Right cardiac atrium (tissue), 5 donors: ENCODE results near the gene NFYB. TPM values are rescaled to one million over a fixed set of nuclear protein-coding genes. Genes with fewer than 3 reads are reported as not detected.
A peak's percentile ranks its signal among the peaks of the same experiment; 100 is the strongest.

Experiments used
- ATAC-seq, 2 donors: fragments of 200-7000 bp; cut with Tn5 transposase; one replicate each; pipeline versions ENCODE4 v1.8.0 to v1.9.1; 2020; ENCODE audit warnings: moderate library complexity in 2 of 2, mild to moderate bottlenecking in 1 of 2
- DNase-seq, 3 donors: peaks; one replicate each; pipeline ENCODE4 v3.0.0-alpha.2; 2020
- H3K27ac ChIP-seq: one replicate; pipeline ENCODE4 v1.5.1; 2013; ENCODE audit warnings: mild to moderate bottlenecking, low read length, control low read depth, moderate library complexity
- H3K27me3 ChIP-seq: one replicate; pipeline ENCODE4 v1.6.1; 2013; ENCODE audit not compliant: control insufficient read depth, insufficient read depth
- H3K4me1 ChIP-seq: one replicate; pipeline ENCODE4 v1.6.1; 2013; ENCODE audit warnings: low read length; ENCODE audit not compliant: control insufficient read depth, insufficient read depth
- H3K4me3 ChIP-seq: one replicate; pipeline ENCODE4 v1.5.1; 2013; ENCODE audit warnings: low read length, control low read depth
- H3K9me3 ChIP-seq: one replicate; pipeline ENCODE4 v1.6.1; 2013; ENCODE audit warnings: low read length; ENCODE audit not compliant: control insufficient read depth
- WGBS: extraction: QIAGEN DNeasy Blood & Tissue Kit; methylation state at CpG from one replicate; pipeline ENCODE4 v1.1.7; 2013; 5-methylcytosine and 5-hydroxymethylcytosine counted together
- intact Hi-C, 4 donors: fragments of 100-400 bp; cut with DNase I; formaldehyde crosslinking; loops; one replicate each; pipeline versions ENCODE4 v1.11.0 to v1.14.0; 2022 to 2023
- polyA plus RNA-seq: library from polyadenylated mRNA; stranded (reverse); fragments of 200-250 nt; gene quantifications from one replicate; pipeline ENCODE4 v1.2.3, GENCODE V29; 2013
- total RNA-seq, 4 donors: library from RNA; stranded (reverse); fragmentation: NEBNext Ultra II Directional; extraction: Animal tissue kit (Norgen Biotek cat#: 25700); gene quantifications; one replicate each; pipeline ENCODE4 v1.2.1, GENCODE V29; 2021
- donor health status: healthy with polysubstance abuse.
- donor health status: DM: no; HTN: yes; CAD: no.
- donor health status: DM: no; HTN: no; CAD: no.
- donor health status: DM: no; HTN: yes; CAD: no; lungs with severe emphysema.
- donor health status: DM: yes; HTN: yes; CAD: no.

NFYB gene
- total and polyA plus RNA-seq, 5 donors, result 36.6 to 57.9 (median 42.6) TPM

GRCh38 chr12:104136577-104136976 is 1.4 kb downstream of the NFYB start:
- Histone ChIP-seq H3K27ac (no peak overlapping the region), H3K4me1 (peaks cover 14% of the 10 kb centered on the region), H3K27me3 (no peaks in the 10 kb centered on the region), H3K4me3 (peak overlapping the region; percentile 98), H3K9me3 (no peaks in the 10 kb centered on the region)
- intact Hi-C loops, result no loop called here
- no peak for ATAC-seq
- DNase-seq, result no peak

GRCh38 chr12:104134882-104135281 is 3.1 kb downstream of the NFYB start:
- ATAC-seq (no peak), DNase-seq (no peak)
- peaks cover 15% of the 10 kb centered on the region for H3K4me1 ChIP-seq
- H3K27ac ChIP-seq, result no peak overlapping the region
- WGBS, result 95% methylated on average over 1 of the region's 1 CpG
- intact Hi-C loops, result no loop called here
- H3K27me3 ChIP-seq, result no peaks in the 10 kb centered on the region
- H3K4me3 ChIP-seq, result no peak overlapping the region
- H3K9me3 ChIP-seq, result no peaks in the 10 kb centered on the region

- ATAC-seq, result no peak
- H3K27ac ChIP-seq, result no peak overlapping the region
Measured at GRCh38 chr12:104133866-104134265, 4.1 kb downstream of the NFYB start.

GRCh38 chr12:104133321-104133720 is 4.7 kb downstream of the NFYB start:
- Histone ChIP-seq H3K4me3 (no peak overlapping the region), H3K9me3 (no peaks in the 10 kb centered on the region), H3K27ac (no peak overlapping the region), H3K4me1 (peaks cover 15% of the 10 kb centered on the region), H3K27me3 (no peaks in the 10 kb centered on the region)
- DNase-seq, result no peak
- WGBS, result 79% methylated on average over 5 of the region's 5 CpGs
- intact Hi-C loops, result no loop called here
- no peak for ATAC-seq

More at GRCh38 chr12:104133866-104134265, 4.1 kb downstream of the NFYB start:
- DNase-seq, result no peak
- Histone ChIP-seq H3K4me1 (peaks cover 15% of the 10 kb centered on the region), H3K9me3 (no peaks in the 10 kb centered on the region), H3K27me3 (no peaks in the 10 kb centered on the region), H3K4me3 (no peak overlapping the region)
- intact Hi-C loops, result no loop called here
- 79% methylated on average over 1 of the region's 1 CpG for WGBS

GRCh38 chr12:104132351-104132956 is 5.6 kb downstream of the NFYB start:
- Histone ChIP-seq H3K4me3 (no peak overlapping the region), H3K4me1 (peaks cover 15% of the 10 kb centered on the region), H3K9me3 (no peaks in the 10 kb centered on the region), H3K27ac (peak overlapping the region; percentile 83), H3K27me3 (no peaks in the 10 kb centered on the region)
- intact Hi-C loops, result no loop called here
- 41% methylated on average over 7 of the region's 7 CpGs for WGBS
- DNase-seq (no peak), ATAC-seq (peak; percentile 82 to 88)

- Histone ChIP-seq H3K27me3 (no peaks in the 10 kb centered on the region), H3K27ac (peak overlapping the region; percentile 19), H3K9me3 (no peaks in the 10 kb centered on the region), H3K4me3 (no peak overlapping the region), H3K4me1 (peaks cover 15% of the 10 kb centered on the region)
- ATAC-seq (peak; percentile 15 to 31), DNase-seq (no peak)
- WGBS, result 85% methylated on average over 4 of the region's 4 CpGs
- intact Hi-C loops, result no loop called here
Measured at GRCh38 chr12:104131609-104132008, 6.4 kb downstream of the NFYB start.

- no peak for ATAC-seq
- no peak for DNase-seq
- 75% methylated on average over 2 of the region's 2 CpGs for WGBS
- Histone ChIP-seq H3K27ac (no peak overlapping the region), H3K4me3 (no peak overlapping the region), H3K9me3 (no peaks in the 10 kb centered on the region), H3K4me1 (peaks cover 15% of the 10 kb centered on the region), H3K27me3 (no peaks in the 10 kb centered on the region)
- intact Hi-C loops, result no loop called here
Measured at GRCh38 chr12:104130760-104131159, 7.2 kb downstream of the NFYB start.

- peaks cover under 1% of the 10 kb centered on the region for H3K4me1 ChIP-seq
- H3K27me3 ChIP-seq, result no peaks in the 10 kb centered on the region
- ATAC-seq, result no peak
- no peaks in the 10 kb centered on the region for H3K9me3 ChIP-seq
- DNase-seq, result no peak
- H3K27ac ChIP-seq, result no peak overlapping the region
- H3K4me3 ChIP-seq, result no peak overlapping the region
- intact Hi-C loops, result no loop called here
- 94% methylated on average over 3 of the region's 3 CpGs for WGBS
Measured at GRCh38 chr12:104126548-104126947, 11.5 kb downstream of the NFYB start.

GRCh38 chr12:104122298-104122697 is 15.7 kb downstream of the NFYB start:
- Histone ChIP-seq H3K4me3 (no peak overlapping the region), H3K27me3 (no peaks in the 10 kb centered on the region), H3K27ac (no peak overlapping the region), H3K4me1 (no peaks in the 10 kb centered on the region), H3K9me3 (no peaks in the 10 kb centered on the region)
- ATAC-seq (peak in 1 of 2 donors; percentile 25), DNase-seq (no peak)
- WGBS, result 95% methylated on average over 9 of the region's 9 CpGs
- intact Hi-C loops, result no loop called here

GRCh38 chr12:104121001-104121400 is 17.0 kb downstream of the NFYB start:
- ATAC-seq (peak in 1 of 2 donors; percentile 70), DNase-seq (no peak)
- intact Hi-C loops, result no loop called here
- no peaks in the 10 kb centered on the region for H3K27me3 ChIP-seq
- H3K9me3 ChIP-seq, result no peaks in the 10 kb centered on the region
- no peak overlapping the region for H3K27ac ChIP-seq
- no peaks in the 10 kb centered on the region for H3K4me1 ChIP-seq
- H3K4me3 ChIP-seq, result no peak overlapping the region

- intact Hi-C loops, result loop anchor here in 1 of 4 donors (10.0 kb wide), 1 partner anchor 151 kb away; the partner anchor contains the start of gene TDG
- Histone ChIP-seq H3K4me1 (peaks cover 2% of the 10 kb centered on the region), H3K27me3 (no peaks in the 10 kb centered on the region), H3K27ac (no peak overlapping the region), H3K4me3 (no peak overlapping the region), H3K9me3 (no peaks in the 10 kb centered on the region)
- ATAC-seq (peak in 1 of 2 donors; percentile 19), DNase-seq (no peak)
Measured at GRCh38 chr12:104115587-104115975, 22.4 kb downstream of the NFYB start.
